Effector memory CD4-positive, alpha-beta T cell (primary cell): ENCODE results near the gene PROKR1.

Experiments used
- DNase-seq, 3 donors: peaks; one replicate each; pipeline ENCODE4 v3.0.0-alpha.2; 2020
- H3K27ac ChIP-seq: 2 replicates; pipeline ENCODE4 v1.7.0; 2013; ENCODE audit warnings: mild to moderate bottlenecking, low read length, moderate library complexity; ENCODE audit not compliant: insufficient read depth, poor library complexity, severe bottlenecking
- H3K27me3 ChIP-seq: replicated peaks from 2 replicates; pipeline ENCODE4 v1.7.0; 2013; ENCODE audit warnings: mild to moderate bottlenecking, low read length; ENCODE audit not compliant: insufficient read depth, control insufficient read depth, poor library complexity, severe bottlenecking
- H3K36me3 ChIP-seq: 2 replicates; pipeline ENCODE4 v1.7.0; 2013; ENCODE audit warnings: mild to moderate bottlenecking, low read length, moderate library complexity; ENCODE audit not compliant: control insufficient read depth, insufficient read depth
- H3K4me1 ChIP-seq: 2 replicates; pipeline ENCODE4 v1.7.0; 2013; ENCODE audit warnings: low read length, mild to moderate bottlenecking; ENCODE audit not compliant: control insufficient read depth, insufficient read depth, poor library complexity, severe bottlenecking
- H3K4me3 ChIP-seq: 2 replicates; pipeline ENCODE4 v1.7.0; 2013; ENCODE audit warnings: low read length, low read depth, mild to moderate bottlenecking; ENCODE audit not compliant: insufficient read depth, poor library complexity, severe bottlenecking
- H3K9me3 ChIP-seq: 2 replicates; pipeline ENCODE4 v1.7.0; 2013; ENCODE audit warnings: mild to moderate bottlenecking, low read length, moderate library complexity; ENCODE audit not compliant: control insufficient read depth

PROKR1 gene

GRCh38 chr2:68653034-68653433, 9.7 kb downstream of the PROKR1 start:
- Histone ChIP-seq H3K27me3 (no peaks in the 10 kb centered on the region), H3K36me3 (no peaks in the 10 kb centered on the region), H3K4me1 (peaks cover 13% of the 10 kb centered on the region), H3K9me3 (no peaks in the 10 kb centered on the region), H3K27ac (no peak overlapping the region), H3K4me3 (no peak overlapping the region)
- DNase-seq, result no peak

GRCh38 chr2:68653538-68653982, 10.2 kb downstream of the PROKR1 start:
- Histone ChIP-seq H3K9me3 (no peaks in the 10 kb centered on the region), H3K36me3 (no peaks in the 10 kb centered on the region), H3K4me3 (no peak overlapping the region), H3K27ac (no peak overlapping the region), H3K4me1 (peaks cover 13% of the 10 kb centered on the region), H3K27me3 (no peaks in the 10 kb centered on the region)
- DNase-seq, result no peak

GRCh38 chr2:68658266-68658665, 14.9 kb downstream of the PROKR1 start:
- Histone ChIP-seq H3K27me3 (no peaks in the 10 kb centered on the region), H3K36me3 (no peaks in the 10 kb centered on the region), H3K4me1 (peaks cover 10% of the 10 kb centered on the region), H3K9me3 (no peaks in the 10 kb centered on the region), H3K4me3 (no peak overlapping the region), H3K27ac (no peak overlapping the region)
- DNase-seq, result no peak

- no peaks in the 10 kb centered on the region for H3K9me3 ChIP-seq
- peaks cover 3% of the 10 kb centered on the region for H3K4me1 ChIP-seq
- no peak overlapping the region for H3K4me3 ChIP-seq
- H3K27ac ChIP-seq, result no peak overlapping the region
- DNase-seq, result no peak
- no peaks in the 10 kb centered on the region for H3K27me3 ChIP-seq
- H3K36me3 ChIP-seq, result no peaks in the 10 kb centered on the region
These were observed 15.7 kb downstream of the PROKR1 start for GRCh38 chr2:68659081-68659480.

DNA sequence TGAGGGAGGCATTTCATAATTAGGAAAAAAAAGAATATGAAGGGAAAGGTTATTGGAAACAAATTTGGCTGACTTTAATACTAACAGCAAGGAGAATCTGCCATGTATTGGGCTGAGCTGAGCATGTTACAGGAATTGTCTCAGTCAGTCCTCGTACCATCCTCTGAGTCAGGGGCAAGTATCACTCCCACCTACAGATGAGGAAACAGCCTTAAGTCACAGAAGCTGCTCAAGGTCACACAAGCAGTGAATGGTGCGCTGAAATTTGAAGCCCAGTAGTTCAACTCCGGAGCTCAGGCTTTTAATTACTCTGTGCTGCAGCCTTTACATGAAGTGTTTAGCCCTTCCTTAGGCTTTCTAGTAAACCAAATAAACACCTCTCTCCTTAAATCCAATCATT, 17.3 kb downstream of the PROKR1 start:
- Histone ChIP-seq H3K27ac (no peak overlapping the region), H3K27me3 (no peaks in the 10 kb centered on the region), H3K9me3 (no peaks in the 10 kb centered on the region), H3K36me3 (no peaks in the 10 kb centered on the region), H3K4me1 (no peaks in the 10 kb centered on the region), H3K4me3 (no peak overlapping the region)
- DNase-seq, result no peak

- no peak overlapping the region for H3K27ac ChIP-seq
- no peak for DNase-seq
These were observed 19.1 kb downstream of the PROKR1 start for GRCh38 chr2:68662466-68662865.

DNA sequence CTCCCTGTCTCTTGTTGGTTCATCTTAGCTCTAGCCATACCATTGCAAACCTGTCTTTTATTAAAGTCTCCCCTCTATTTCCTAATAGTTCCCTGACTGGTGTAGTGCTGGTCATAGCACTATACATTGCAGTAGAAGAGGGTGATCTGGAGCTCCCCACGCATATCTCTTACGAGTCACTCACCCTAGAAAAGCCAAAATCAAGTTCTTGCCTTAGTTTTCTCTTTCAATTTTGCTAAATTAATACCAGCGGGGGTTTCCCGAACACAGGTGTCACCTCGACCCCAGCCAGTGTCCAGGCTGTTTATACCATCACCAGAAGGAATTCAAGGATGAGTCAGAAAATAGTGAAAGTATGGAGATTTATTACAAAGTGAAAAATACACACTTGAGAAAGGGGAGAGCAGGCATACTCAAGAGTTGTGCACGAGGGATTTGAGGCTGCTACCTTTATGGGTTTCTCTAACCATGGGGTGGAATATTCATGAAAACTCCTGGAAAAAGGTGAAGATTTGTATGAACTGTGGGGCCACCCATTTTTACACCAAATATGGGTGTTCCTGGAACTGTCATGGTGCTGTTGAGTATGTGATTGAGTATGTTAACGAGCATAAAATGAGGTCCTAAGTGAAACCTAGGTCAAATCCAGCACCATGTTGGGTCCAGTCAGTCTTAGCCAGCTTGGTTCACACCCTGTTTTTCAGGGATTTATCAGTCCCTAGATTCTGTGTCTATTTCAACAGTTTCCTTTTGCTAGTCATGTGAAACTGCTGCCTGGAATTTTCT, 20.2 kb downstream of the PROKR1 start:
- no peak for DNase-seq
- H3K27me3 ChIP-seq, result no peaks in the 10 kb centered on the region
- no peak overlapping the region for H3K27ac ChIP-seq
- no peaks in the 10 kb centered on the region for H3K36me3 ChIP-seq
- H3K4me3 ChIP-seq, result no peak overlapping the region
- H3K9me3 ChIP-seq, result no peaks in the 10 kb centered on the region
- no peaks in the 10 kb centered on the region for H3K4me1 ChIP-seq

More at GRCh38 chr2:68662466-68662865, 19.1 kb downstream of the PROKR1 start:
- no peaks in the 10 kb centered on the region for H3K4me1 ChIP-seq
- no peaks in the 10 kb centered on the region for H3K9me3 ChIP-seq
- no peaks in the 10 kb centered on the region for H3K27me3 ChIP-seq
- H3K36me3 ChIP-seq, result no peaks in the 10 kb centered on the region
- no peak overlapping the region for H3K4me3 ChIP-seq

DNA sequence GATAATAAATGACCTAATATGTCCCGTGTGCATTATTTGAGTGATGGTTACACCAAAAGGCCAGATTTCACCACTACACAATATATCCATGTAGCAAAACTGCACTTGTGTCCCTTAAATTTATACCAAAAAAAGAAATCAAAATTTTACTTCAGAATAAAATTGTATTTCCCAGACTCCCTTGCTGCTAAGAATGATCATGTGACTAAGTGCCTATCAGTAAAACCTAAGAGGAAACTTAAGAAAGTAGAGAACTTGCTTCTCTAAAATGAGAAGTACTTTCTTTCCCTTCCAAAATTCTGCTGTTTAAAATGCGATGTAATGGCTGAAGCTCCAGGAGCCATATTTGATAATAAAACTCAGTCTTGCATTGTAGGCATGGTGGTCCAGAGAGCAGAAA, 24.0 kb downstream of the PROKR1 start:
- Histone ChIP-seq H3K4me3 (no peak overlapping the region), H3K4me1 (no peaks in the 10 kb centered on the region), H3K9me3 (no peaks in the 10 kb centered on the region), H3K36me3 (no peaks in the 10 kb centered on the region), H3K27me3 (no peaks in the 10 kb centered on the region), H3K27ac (no peak overlapping the region)
- no peak for DNase-seq

- H3K4me1 ChIP-seq, result no peaks in the 10 kb centered on the region
- H3K27ac ChIP-seq, result no peak overlapping the region
- H3K9me3 ChIP-seq, result no peaks in the 10 kb centered on the region
- DNase-seq, result no peak
- no peaks in the 10 kb centered on the region for H3K27me3 ChIP-seq
- H3K36me3 ChIP-seq, result no peaks in the 10 kb centered on the region
- H3K4me3 ChIP-seq, result no peak overlapping the region
These were observed 26.3 kb downstream of the PROKR1 start for GRCh38 chr2:68669651-68670050.

DNA sequence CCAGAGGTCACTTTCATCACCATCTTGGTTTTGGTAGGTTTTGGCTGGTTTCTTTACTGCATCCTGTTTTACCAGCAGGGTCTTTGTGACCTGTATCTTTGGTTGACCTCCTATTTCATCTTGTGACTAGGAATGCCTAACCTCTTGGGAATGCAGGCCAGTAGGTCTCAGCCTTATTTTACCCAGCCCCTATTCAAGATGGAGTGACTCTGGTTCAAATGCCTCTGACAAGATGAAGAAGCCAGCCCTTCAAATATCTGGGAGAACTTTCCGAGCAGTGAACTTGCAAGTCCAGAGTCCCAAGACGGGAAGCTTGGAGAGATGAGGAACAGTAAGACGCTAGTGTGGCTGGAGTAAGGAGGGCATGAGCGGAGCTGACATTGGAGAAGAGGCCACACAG, 28.6 kb downstream of the PROKR1 start:
- Histone ChIP-seq H3K27ac (no peak overlapping the region), H3K9me3 (no peaks in the 10 kb centered on the region), H3K27me3 (no peaks in the 10 kb centered on the region), H3K4me1 (no peaks in the 10 kb centered on the region), H3K36me3 (no peaks in the 10 kb centered on the region), H3K4me3 (no peak overlapping the region)
- DNase-seq, result no peak
